ENCODE data around the gene LRRC75B.
A peak's percentile ranks its signal among the peaks of the same experiment; 100 is the strongest.
"Not testable (repeated sequence)": the region's sequence is repeated elsewhere in the genome, so short reads cannot be mapped to it uniquely, and the experiment has no call there.

LRRC75B gene

DNA sequence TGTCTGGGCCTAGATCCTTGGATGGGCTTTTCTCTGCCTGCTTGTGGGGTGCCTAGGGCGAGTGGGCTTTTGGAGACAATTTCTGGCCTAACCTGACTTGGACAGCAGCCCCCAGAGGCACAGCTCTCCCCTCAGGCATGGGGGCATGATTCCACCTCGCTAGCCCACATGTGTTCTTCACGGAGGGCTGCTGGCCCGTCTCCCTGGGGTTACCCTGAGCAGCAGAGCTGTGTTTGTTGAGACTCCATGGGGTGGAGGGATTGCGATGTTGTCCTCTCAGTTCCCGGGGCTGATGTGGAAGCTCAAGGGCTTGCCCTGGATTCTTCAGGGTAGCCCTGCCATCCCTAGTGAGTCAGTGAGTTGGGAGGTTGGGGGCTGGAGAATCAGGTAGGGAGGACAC is 2.4 kb upstream of the LRRC75B start:
- Mint-ChIP-seq H3K36me3 (no peaks in the 10 kb centered on the region), H3K27ac (no peak overlapping the region), H3K4me1 (peaks cover 2 to 7% of the 10 kb centered on the region in 2 donors), H3K4me3 (no peak overlapping the region), H3K27me3 (peaks cover 0 to 22% of the 10 kb centered on the region in 2 donors), H3K9me3 (no peaks in the 10 kb centered on the region)
- DNase-seq (no peak), ATAC-seq (replicated peaks) (no peak)

DNA sequence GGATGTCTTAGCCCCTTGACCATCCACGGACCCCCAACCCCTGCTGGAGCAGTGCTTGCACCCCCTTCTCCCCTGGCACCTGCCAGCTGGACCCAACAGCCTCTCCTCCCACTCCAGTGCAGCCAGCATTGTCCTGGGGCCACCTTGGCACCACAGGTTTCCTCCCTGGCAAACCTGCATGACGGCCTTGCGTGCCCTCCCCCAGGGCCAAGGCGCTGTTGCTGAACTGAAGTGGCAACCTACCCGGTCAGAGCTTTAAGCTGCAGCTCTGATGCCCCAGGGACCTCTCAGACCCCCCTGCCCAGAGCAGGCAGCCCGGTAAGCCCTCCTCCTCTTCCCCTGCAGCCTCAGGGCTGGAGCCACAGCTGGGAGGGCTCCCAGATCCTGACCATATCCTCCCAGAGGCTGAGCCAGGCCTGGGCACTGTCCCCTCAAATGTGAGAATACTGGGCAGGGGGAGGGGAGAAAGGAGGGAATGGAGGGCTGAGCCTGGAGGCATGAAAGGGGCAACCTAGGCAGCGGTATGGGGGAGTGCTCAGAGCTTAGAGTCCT is 1.8 kb upstream of the LRRC75B start:
- Mint-ChIP-seq H3K4me3 (peak overlapping the region in 1 of 2 donors; percentile 29), H3K27me3 (peaks cover 0 to 22% of the 10 kb centered on the region in 2 donors), H3K9me3 (no peaks in the 10 kb centered on the region), H3K4me1 (peaks cover 2 to 7% of the 10 kb centered on the region in 2 donors), H3K27ac (no peak overlapping the region), H3K36me3 (no peaks in the 10 kb centered on the region)
- ATAC-seq (replicated peaks) (no peak), DNase-seq (no peak)

DNA sequence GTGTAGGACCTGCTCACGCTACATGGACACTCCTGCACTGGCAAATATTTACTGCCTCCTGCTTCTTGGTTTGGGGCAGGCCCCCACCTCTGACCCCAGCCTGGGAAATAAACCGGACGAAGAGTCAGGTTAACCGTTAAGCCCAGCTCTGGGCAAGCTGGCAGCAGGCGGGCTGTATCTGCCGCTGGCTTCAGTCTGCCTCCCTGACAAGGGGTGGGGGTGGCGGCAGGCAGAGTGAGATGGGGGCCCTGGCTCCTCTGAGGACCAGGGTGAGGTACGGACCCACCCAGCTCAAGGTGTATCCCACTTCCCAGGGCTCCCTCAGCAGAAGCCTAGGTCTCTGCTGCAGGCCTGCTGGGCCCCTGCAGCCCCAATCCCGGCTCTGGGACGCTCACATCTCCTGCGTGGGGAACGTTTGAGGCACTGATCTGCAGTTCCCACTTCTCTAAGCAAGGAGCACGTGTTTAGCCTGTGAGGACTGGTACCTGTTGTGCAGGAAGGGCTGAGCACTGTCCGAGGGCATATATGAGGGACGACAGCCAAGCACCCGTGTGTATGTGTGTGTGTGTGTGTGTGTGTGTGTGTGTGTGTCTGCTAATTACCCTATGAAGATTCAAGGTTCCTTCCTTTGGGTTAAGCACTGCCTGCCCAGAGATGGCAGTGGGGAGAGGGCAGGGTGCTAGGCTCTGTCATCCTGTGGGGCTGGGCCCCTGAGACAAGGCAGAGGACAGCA is 1.1 kb upstream of the LRRC75B start:
- Mint-ChIP-seq H3K9me3 (no peaks in the 10 kb centered on the region), H3K36me3 (no peaks in the 10 kb centered on the region), H3K4me3 (no peak overlapping the region), H3K27me3 (peaks cover 0 to 22% of the 10 kb centered on the region in 2 donors), H3K4me1 (peaks cover 3 to 9% of the 10 kb centered on the region in 2 donors), H3K27ac (no peak overlapping the region)
- DNase-seq (no peak), ATAC-seq (replicated peaks) (no peak)

DNA sequence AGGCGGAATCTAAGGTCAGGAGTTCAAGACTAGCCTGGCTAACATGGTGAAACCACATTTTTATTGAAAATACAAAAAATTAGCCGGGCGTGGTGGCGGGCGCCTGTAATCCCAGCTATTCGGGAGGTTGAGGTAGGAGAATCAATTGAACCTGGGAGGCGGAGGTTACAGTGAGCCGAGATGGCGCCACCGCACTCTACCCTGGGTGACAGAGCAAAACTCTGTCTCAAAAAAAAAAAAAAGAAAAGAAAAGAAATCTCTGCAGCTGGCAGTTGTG is 624 bp upstream of the LRRC75B start:
- not testable (repeated sequence) for H3K36me3 Mint-ChIP-seq, H3K27ac Mint-ChIP-seq

DNA sequence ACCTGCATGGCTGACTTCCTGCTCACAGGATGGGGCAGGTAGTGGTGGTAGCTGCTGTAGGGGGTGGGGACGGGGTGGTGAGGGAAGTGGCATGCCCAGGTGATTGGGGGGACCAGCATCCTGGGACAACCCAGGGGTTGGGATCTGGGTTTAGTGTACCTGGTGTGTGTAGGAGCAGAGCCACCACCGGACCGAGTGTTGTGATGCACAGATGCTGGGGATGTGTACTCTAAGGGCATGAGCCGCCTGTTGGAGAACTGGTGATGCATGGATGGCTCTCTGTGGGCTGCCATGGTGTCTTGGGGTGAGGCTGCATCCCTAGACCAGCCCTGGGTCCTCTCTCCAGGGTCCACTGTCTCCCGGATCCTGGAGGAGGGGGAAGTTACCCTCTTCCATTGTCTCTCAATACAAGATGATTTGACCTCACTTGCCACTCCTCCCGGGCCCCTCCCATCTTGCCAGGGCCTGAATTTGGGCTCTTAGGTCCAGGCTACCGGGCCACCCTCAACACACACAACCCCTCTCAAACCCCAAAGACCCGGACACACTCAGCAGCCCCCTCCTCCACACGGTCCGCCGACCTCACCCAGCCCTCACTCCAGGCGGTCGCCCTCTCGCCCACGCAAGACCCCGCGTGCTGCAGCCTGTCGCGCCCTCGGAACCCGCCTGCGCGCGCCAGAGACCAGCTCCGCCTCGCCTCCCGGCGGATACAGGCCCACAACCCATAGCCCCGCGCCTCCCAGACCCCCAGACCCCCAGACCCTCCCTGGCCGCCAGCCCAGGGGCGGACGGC is 619 bp downstream of the LRRC75B start:
- no peak for DNase-seq
- peaks cover 0 to 22% of the 10 kb centered on the region in 2 donors for H3K27me3 Mint-ChIP-seq
- H3K27ac Mint-ChIP-seq, result peak overlapping the region; percentile 65
- H3K36me3 Mint-ChIP-seq, result no peaks in the 10 kb centered on the region
- peak; percentile 15 to 28 for ATAC-seq (replicated peaks)
- no peaks in the 10 kb centered on the region for H3K9me3 Mint-ChIP-seq
- peaks cover 6 to 14% of the 10 kb centered on the region in 2 donors for H3K4me1 Mint-ChIP-seq
- H3K4me3 Mint-ChIP-seq, result peak overlapping the region; percentile 86 to 87

More for the DNA sequence above, 624 bp upstream of the LRRC75B start:
- Mint-ChIP-seq H3K4me3 (peak overlapping the region; percentile 72 to 87), H3K27me3 (peaks cover 0 to 22% of the 10 kb centered on the region in 2 donors), H3K4me1 (peaks cover 6 to 14% of the 10 kb centered on the region in 2 donors)
- not testable (repeated sequence) for ATAC-seq (replicated peaks); DNase-seq; H3K9me3 Mint-ChIP-seq

DNA sequence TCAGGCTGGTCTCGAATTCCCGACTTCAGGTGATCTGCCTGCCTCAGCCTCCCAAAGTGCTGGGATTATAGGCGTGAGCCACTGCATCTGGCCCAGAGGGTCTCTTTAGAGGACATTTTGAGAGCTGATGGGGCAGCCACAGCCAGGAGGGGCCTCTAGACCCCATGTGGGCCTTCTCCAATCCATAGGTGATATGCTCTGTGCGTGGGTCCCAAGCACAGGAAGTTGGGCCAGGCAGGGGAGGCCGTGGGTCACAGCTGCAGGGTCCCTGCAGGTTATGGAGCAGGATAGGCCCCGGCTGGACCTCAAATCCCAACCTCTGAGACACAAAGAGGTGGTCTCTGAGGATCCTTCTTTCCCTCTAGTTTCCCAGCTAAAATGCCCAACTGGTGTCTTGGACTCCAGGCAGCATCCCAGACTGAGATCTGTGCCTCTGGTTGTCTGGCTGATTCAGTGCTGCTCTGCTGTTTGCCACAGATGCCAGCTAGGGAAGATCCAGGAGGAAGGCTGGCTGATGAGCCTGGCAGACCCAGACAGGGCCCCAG is 1.5 kb downstream of the LRRC75B start:
- no peak for DNase-seq
- Mint-ChIP-seq H3K27ac (no peak overlapping the region), H3K4me3 (no peak overlapping the region), H3K36me3 (no peaks in the 10 kb centered on the region), H3K4me1 (peaks cover 6 to 14% of the 10 kb centered on the region in 2 donors), H3K9me3 (no peaks in the 10 kb centered on the region), H3K27me3 (peaks cover 0 to 22% of the 10 kb centered on the region in 2 donors)
- no peak for ATAC-seq (replicated peaks)

DNA sequence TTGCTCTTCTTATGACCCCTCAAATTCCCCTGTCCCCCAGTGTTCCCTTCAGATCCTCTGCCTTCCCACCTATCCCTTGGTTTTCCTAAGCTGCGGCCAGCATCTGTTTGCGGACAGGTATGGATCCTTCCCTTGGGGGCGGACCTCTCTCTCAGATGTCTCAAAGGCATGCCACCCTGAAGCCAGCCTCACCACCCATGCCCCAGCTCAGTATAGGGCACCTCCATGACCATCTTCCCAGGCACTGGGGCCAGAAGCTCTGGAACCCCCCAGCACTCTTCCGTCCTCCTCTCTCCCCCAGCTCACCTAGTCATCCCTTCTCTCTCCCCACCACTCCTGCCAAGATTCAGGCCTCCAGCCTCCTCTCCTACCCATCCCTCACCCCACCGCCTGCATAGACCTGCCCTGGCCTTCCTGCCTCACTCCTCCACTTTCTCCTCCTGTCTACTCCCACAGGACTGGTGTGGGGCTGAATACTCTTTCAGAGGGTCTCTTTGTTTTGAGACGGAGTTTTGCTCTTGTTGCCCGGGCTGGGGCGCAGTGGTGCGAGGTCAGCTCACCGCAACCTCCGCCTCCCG is 2.2 kb downstream of the LRRC75B start:
- no peaks in the 10 kb centered on the region for H3K36me3 Mint-ChIP-seq
- no peaks in the 10 kb centered on the region for H3K9me3 Mint-ChIP-seq
- no peak overlapping the region for H3K27ac Mint-ChIP-seq
- H3K27me3 Mint-ChIP-seq, result peaks cover 0 to 22% of the 10 kb centered on the region in 2 donors
- H3K4me1 Mint-ChIP-seq, result peaks cover 6 to 14% of the 10 kb centered on the region in 2 donors
- DNase-seq (no peak), ATAC-seq (replicated peaks) (no peak)
- no peak overlapping the region for H3K4me3 Mint-ChIP-seq

DNA sequence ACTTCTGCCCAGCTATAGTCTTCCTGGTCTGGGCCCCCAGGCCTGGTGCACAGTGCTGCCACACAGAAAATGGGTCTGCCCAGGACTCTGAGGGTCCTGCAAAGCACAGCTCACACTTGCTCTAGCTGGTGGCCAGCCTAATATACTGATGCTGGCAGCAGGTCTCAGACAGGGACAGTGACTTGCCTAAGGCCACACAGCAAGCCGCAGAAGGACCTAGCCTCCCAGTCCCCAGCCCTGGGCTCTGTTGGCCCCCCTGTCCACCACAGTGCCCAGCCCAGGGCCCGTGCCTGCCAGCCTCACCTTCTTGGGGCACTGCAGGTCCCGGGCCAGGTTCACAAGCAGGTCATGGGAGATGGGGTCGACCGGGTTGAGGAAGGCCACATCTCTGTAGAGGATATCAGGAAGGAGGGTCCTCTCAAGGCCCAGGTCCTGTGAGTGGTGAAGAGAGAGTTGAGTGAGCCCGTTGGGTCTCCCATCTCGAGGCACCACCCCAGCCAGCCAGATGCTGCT is 3.3 kb downstream of the LRRC75B start:
- no peak overlapping the region for H3K27ac Mint-ChIP-seq
- H3K9me3 Mint-ChIP-seq, result no peaks in the 10 kb centered on the region
- H3K36me3 Mint-ChIP-seq, result peaks cover 0 to 1% of the 10 kb centered on the region in 2 donors
- peaks cover 0 to 22% of the 10 kb centered on the region in 2 donors for H3K27me3 Mint-ChIP-seq
- no peak overlapping the region for H3K4me3 Mint-ChIP-seq
- H3K4me1 Mint-ChIP-seq, result peaks cover 6 to 14% of the 10 kb centered on the region in 2 donors
- ATAC-seq (replicated peaks) (no peak), DNase-seq (no peak)

DNA sequence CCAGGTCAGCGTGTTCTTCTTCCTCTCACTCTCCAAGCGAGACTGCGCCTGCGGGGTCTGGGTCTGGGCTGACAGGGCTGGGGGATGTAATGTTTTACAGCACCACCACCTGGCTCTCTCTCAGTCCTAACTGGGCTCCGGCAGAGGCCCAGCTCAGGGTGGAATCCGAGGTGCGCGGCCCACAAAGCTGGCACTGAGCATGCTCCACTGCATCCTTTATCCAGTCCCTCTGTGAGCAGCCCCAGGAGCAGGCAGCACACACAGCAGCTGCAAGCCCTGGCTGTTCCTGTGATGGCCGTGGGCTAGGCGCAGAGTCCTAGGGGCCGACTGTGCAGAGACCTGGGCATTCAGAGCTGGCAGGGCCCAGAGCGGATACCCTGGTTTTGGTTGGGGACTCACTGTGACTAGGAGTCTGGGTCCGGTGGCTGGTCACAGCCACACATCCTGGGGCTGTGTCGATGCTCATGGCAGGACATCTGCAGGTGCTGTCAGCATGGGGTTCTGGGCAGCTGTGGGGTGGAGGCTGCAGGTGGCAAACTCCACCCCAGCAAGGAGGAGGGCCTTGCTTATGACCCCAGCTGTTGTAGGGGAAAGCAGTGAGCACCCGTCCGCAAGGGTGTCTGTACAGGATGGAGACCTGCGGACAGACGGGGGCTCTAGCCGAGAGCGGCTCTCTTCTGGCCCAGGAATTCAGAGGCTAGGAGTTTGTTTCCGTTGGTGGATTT is 4.0 kb downstream of the LRRC75B start:
- H3K4me1 Mint-ChIP-seq, result peaks cover 6 to 14% of the 10 kb centered on the region in 2 donors
- ATAC-seq (replicated peaks), result no peak
- H3K27ac Mint-ChIP-seq, result no peak overlapping the region
- H3K4me3 Mint-ChIP-seq, result no peak overlapping the region
- H3K27me3 Mint-ChIP-seq, result peaks cover 0 to 22% of the 10 kb centered on the region in 2 donors
- H3K36me3 Mint-ChIP-seq, result peaks cover 0 to 1% of the 10 kb centered on the region in 2 donors
- no peak for DNase-seq
- H3K9me3 Mint-ChIP-seq, result no peaks in the 10 kb centered on the region

DNA sequence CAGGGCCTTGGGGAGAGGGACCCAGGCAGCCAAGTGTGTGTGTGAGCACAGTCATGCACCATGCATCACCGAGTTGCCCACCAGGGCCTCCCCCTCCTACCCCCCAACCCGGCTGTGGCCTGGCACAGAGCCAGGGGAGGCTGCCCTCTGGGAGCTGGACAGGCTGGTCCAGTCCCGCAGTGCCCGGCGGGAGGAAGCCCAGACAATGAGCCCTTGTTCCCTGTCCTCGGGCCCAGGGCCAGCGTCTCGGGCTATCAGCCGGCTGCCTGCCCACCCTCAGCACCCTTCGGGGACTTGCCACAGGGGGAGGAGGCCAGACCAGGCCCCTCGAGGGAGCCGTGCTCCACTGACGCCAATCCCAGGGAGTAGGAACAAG is 4.5 kb downstream of the LRRC75B start:
- Mint-ChIP-seq H3K4me3 (no peak overlapping the region), H3K9me3 (no peaks in the 10 kb centered on the region), H3K36me3 (peaks cover 0 to 1% of the 10 kb centered on the region in 2 donors), H3K27me3 (peaks cover 0 to 22% of the 10 kb centered on the region in 2 donors), H3K27ac (no peak overlapping the region), H3K4me1 (peaks cover 6 to 14% of the 10 kb centered on the region in 2 donors)
- DNase-seq (no peak), ATAC-seq (replicated peaks) (no peak)

DNA sequence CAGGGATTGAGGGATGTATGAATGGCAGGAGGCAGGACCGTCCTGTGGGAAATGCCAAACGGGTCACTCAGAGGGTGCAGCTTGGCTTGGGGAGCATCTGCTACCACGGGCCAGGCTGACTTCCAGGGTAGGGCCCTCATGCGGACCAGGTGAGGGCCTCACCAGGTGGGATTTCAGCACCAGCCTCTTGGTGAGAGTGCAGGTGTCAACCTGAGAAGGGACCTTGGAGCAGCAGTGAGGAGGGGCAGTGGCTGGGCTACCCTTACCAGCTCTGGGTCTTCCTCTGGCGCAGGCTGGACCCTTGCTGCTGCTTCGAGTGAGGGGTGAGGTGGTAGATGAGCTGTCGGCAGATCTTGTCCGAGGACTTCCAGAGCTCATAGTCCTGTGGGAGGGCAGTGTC is 4.9 kb downstream of the LRRC75B start:
- ATAC-seq (replicated peaks) (no peak), DNase-seq (no peak)
- H3K36me3 Mint-ChIP-seq, result peaks cover 0 to 1% of the 10 kb centered on the region in 2 donors
- no peak overlapping the region for H3K27ac Mint-ChIP-seq
- peaks cover 0 to 22% of the 10 kb centered on the region in 2 donors for H3K27me3 Mint-ChIP-seq
- peaks cover 6 to 14% of the 10 kb centered on the region in 2 donors for H3K4me1 Mint-ChIP-seq
- H3K9me3 Mint-ChIP-seq, result no peaks in the 10 kb centered on the region
- H3K4me3 Mint-ChIP-seq, result no peak overlapping the region

DNA sequence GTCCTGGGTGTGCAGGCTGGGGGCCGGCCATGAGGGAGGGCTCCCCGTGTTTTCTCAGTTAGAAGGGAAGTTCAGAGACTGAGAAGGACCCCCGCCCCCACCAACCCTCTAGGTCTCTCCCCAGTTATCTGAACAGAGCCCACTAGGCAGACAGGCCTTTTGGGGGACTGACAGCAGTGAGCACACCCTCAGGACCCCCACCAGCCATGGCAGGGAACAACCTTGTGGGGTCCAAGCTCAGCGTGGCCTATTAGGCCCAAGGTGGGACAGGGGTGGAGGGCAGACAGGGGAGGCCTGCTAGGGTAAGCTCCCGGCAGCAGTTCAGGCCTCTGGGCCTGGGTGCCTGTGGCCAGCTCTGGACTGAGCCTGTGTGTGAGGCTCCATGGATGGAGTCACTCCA is 5.6 kb downstream of the LRRC75B start:
- ATAC-seq (replicated peaks), result no peak
- H3K9me3 Mint-ChIP-seq, result no peaks in the 10 kb centered on the region
- H3K4me3 Mint-ChIP-seq, result no peak overlapping the region
- peaks cover 4 to 9% of the 10 kb centered on the region in 2 donors for H3K4me1 Mint-ChIP-seq
- peaks cover 0 to 1% of the 10 kb centered on the region in 2 donors for H3K36me3 Mint-ChIP-seq
- DNase-seq, result no peak
- H3K27me3 Mint-ChIP-seq, result peaks cover 0 to 19% of the 10 kb centered on the region in 2 donors
- H3K27ac Mint-ChIP-seq, result no peak overlapping the region

DNA sequence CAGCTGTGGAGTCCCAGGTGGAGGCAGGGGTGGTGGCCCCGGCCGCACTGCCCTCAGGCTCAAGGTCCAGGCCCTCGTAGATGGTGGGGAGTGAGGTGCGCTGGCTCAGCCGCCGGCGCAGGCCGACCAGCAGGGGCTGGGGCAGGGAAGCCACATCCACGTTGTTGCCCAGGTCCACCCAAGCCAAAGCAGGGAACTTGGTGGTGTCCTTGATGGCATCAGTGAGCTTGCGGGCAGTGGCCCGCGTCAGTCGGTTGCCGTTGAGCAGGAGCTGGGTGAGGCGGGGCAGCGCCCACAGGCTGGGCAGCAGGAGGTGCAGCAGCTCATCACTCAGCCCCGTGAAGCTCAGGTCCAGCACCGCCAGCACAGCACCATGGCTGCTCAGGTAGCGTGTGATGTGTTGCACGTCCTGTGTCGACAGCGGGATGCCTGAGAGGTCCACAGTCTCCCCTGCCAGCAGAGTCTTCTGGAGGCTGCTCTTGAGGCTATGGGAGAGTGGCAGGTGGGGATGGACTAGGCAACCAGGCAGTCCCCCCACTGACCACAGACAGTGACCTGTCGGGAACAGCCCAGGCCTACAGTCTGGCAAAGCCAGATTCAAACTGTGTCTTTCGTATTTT is 6.8 kb downstream of the LRRC75B start:
- no peak for DNase-seq
- Mint-ChIP-seq H3K9me3 (no peaks in the 10 kb centered on the region), H3K4me3 (no peak overlapping the region), H3K36me3 (peaks cover 0 to 1% of the 10 kb centered on the region in 2 donors), H3K27me3 (peaks cover 0 to 6% of the 10 kb centered on the region in 2 donors), H3K27ac (no peak overlapping the region), H3K4me1 (peaks cover 4 to 7% of the 10 kb centered on the region in 2 donors)
- no peak for ATAC-seq (replicated peaks)
